Fibroblast of skin of back (primary cell): ENCODE results near the gene CEP57.
"Not testable (repeated sequence)": the region's sequence is repeated elsewhere in the genome, so short reads cannot be mapped to it uniquely, and the experiment has no call there.

Experiments used
- DNase-seq: peaks from one replicate; pipeline ENCODE4 v3.0.0-alpha.2; 2013

CEP57 gene

GRCh38 chr11:95799546-95799945, 9.2 kb downstream of the CEP57 start:
- DNase-seq, result no peak

DNA sequence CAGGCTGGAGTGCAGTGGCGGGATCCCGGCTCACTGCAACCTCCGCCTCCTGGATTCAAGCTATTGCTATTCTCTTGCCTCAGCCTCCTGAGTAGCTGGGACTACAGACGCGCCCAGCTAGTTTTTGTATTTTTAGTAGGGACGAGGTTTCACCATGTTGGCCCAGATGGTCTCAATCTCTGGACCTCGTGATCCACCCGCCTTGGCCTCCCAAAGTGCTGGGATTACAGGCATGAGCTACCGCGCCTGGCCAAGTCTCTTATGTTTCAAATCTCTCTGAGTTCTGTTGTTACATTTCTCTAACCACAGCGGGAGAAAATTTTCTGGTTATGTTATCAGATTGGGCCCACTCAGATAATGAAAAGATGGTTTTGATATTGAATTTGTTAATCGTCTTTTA, 10.1 kb downstream of the CEP57 start:
- DNase-seq, result no peak

- no peak for DNase-seq
Observed at GRCh38 chr11:95802806-95803205, 12.5 kb downstream of the CEP57 start.

- DNase-seq, result no peak
Observed at GRCh38 chr11:95803973-95804372, 13.7 kb downstream of the CEP57 start.

DNA sequence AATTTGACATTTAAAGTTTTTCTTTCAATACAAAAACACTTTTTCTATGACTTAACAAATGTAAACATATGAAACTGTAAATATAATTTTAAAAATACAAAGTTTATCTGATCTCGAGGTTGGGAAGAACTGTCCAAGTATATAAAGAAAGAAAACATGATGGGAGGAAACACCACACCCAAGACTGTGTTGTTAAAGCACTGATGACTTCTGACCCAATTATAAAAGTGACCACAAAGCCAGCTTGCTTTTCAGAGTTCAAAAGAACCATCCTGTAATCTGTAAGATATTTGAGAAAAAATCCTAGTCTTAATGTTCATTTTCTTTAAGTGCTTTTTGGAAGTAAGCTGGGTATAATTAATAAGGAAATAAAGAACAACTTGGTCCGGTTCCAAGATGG, 15.6 kb downstream of the CEP57 start:
- DNase-seq, result no peak

DNA sequence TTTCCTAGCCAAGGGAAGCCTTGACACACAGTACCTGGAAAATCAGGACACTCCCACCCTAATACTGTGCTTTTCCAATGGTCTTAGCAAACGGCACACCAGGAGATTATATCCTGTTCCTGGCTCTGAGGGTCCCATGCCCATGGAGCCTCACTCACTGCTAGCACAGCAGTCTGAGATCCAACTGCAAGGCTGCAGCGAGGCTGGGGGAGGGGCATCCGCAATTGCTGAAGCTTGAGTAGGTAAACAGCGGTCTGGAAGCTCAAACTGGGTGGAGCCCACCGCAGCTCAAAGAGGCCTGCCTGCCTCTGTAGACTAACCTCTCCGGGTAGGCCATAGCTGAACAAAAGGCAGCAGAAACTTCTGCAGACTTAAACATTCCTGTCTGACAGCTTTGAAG, 16.2 kb downstream of the CEP57 start:
- not testable (repeated sequence) for DNase-seq

DNA sequence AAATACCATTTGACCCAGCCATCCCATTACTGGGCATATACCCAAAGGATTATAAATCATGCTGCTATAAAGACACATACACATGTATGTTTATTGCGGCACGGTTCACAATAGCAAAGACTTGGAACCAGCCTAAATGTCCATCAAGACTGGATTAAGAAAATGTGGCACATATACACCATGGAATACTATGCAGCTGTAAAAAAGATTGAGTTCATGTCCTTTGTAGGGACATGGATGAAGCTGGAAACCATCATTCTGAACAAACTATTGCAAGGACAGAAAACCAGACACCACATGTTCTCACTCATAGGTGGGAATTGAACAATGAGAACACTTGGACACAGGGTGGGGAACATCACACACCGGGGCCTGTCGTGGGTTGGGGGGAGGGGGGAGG, 20.8 kb downstream of the CEP57 start:
- not testable (repeated sequence) for DNase-seq

DNA sequence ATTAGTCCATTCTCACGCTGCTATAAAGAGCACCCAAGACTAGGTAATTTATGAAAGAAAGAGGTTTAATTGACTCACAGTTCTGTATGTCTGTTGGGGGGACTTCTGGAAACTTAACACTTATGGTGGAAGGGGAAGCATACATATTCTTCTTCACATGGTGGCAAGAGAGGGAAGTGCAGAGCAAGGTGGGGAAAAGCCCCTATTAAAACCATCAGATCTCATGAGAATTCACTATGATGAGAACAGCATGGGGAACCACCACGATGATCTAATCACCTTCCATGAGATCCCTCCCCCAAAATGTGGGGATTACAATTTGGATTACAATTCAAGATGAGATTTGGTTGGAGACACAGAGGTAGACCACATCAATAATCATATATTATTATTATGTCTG, 25.7 kb downstream of the CEP57 start:
- DNase-seq, result no peak

DNA sequence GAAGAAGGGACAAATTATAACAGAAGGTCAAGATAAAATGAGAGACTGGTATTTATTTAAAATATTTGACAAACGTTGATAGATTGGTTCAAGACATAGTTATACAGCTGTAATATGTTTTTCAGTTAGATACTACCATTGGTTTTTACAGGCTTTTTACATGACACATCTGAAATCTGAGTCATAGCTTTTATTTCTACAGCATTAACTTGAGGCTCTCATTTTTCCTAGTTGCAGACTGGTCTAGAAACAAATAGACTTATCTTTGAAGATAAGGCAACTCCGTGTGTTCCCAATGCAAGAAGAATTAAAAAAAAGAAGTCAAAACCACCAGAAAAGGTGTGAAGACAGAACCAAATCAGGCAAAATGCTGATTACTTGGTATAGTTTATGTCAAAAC, 31.3 kb downstream of the CEP57 start:
- peak; percentile 59 for DNase-seq

DNA sequence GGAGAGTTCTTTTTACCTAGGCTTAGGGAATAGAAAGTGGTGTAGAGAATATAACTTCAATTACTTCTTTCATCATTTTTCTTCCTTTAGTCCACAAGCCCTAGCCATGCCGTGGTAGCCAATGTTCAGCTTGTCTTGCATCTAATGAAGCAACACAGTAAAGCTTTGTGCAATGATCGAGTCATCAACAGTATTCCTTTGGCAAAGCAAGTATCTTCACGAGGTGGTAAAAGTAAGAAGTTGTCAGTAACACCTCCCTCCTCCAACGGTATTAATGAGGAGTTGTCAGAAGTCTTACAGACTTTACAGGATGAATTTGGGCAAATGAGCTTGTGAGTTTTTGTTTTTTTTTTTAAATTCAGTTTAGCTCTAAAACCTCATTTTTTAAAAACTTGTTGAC, 37.4 kb downstream of the CEP57 start:
- DNase-seq, result no peak

DNA sequence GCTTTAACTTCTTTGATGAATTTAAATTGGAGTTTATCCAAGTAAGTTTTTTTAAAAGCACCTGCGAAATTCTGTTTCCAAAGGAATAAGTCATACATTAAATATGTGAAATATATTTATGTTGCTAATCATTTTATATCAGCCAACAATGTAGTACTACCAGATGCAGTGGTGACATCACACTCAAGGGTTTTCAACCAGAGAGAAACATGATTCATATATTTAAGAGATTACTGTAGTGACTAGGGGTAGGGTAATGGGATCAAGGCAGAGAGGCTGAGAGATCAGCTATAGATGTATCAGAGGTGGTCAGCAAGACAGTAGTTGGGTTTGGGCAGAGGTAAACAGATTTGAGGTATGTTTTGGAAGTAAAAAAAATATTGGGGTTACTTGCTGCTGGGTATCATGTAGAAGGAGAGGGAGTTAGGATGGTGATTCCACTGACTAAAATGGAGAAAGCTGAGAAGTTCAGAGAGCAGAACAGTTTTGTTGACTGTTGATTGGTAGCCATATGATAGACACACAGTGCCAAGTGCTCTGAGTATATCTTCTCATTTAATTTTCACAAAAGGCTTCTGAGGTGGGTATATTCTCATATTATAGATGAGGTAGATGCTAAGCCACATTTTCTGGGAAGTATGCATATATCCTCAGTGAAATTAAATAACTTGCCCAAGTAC, 39.4 kb downstream of the CEP57 start:
- peak; percentile 55 for DNase-seq

GRCh38 chr11:95831198-95831883, 41.0 kb downstream of the CEP57 start:
- DNase-seq, result peak; percentile 85

- DNase-seq, result peak; percentile 11
Observed at GRCh38 chr11:95832763-95833162, 42.5 kb downstream of the CEP57 start.

DNA sequence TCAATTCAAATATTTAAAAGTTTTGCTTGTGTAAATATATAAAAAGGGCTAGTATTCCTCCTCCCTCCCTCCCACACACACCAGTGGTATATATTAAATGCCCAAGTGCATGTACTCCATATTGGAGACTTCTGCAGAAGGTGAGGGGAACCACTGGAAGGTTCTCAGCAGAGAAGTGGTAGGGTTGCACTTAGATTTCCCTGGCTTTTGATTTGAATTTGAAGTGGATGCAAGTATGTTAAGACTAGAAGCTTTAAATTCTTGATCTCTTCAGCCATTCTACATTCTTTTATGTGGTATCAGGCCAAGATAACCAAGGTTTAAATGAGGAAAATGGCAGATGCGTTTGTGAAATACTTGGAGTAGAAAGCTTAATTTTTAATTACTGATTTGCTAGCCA, 43.1 kb downstream of the CEP57 start:
- DNase-seq, result no peak

GRCh38 chr11:95835351-95835750, 45.1 kb downstream of the CEP57 start:
- DNase-seq, result no peak

DNA sequence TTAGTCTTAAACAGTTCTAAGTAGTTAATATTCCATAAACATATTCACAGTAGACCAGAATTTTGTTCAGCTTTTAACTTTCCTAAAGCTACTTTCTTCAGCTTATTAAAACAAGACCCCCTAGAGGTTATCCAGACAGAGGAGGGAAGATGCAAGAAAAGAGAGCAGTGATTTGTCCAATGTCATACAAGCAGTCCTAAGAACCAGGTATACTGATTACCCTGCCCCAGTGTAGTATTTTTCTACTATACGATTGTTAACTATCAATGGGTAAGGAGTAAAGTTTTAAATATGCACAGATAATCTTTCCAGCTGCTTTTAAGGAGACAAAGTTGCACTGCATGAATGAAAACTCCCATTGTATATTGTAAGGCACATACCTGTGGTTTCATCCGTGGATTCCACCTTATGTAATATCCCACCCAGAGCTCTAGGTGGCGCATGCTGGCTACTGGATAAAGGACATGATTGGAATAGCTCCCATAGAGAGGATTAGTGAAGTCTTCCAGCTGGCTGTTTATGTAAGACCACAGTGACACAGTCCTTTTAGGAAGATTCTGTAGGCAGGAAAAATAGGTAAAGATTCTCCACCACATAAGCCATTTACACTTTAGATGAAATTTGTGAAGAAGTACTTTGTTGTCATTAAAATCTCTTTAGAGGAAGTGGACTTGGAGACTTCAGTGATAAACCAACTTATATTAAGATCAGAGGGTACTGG, 45.6 kb downstream of the CEP57 start:
- DNase-seq, result peak; percentile 92

DNA sequence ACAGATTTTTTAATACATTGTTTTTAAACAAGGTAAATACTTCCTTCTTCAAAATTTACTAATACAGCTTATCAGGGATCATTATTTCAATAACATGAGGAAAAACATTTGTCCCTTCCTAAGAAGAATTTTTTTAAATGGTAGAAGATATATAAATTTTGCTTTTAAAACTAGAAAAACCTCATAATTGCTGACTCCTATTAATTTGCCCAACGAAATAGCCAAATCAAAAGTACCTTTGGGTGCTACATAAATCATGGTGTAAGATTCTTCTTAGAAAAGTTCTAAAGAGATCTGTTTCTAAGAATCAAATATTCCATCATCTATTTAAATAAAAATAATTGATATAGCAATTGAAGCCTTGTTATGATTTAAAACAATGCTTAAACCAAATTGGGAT, 54.9 kb downstream of the CEP57 start:
- DNase-seq, result no peak

DNA sequence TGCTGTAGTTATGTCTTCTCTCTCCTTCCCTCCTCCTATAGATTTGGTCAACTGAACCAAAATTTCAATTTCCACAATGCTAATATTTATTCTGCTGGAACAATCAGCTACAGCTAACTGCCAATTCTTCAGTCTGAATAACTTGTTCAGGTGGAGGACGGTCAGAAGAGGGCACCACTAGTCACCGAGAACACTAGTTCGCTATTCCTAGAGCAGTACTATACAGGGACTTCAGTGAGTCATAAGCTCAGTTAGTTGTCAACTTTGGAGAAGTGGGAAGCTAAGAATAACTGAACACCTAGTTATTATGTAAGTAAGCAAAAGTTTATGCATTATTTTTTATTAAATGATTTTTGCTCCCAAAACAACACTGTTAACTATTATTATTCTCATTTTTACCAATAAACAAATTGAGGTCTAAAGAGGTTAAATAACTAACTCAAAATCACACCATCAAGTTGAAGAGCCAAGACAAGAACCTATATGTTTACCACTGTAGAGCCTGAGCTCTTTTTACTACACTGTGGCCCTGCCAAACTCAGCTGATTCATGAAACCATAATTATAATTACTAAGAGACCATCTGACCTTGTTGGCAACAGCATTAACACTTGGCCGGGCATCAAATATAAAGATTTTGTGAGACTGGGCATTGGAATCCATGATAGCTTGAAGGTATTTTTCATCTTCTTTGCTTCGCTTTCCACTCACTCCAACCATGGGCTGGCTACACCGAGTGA, 59.0 kb downstream of the CEP57 start:
- peak; percentile 80 for DNase-seq

GRCh38 chr11:95850137-95850536, 59.8 kb downstream of the CEP57 start:
- DNase-seq, result no peak

- no peak for DNase-seq
Observed at GRCh38 chr11:95853138-95853537, 62.8 kb downstream of the CEP57 start.

- DNase-seq, result no peak
Observed at GRCh38 chr11:95853862-95854261, 63.6 kb downstream of the CEP57 start.

DNA sequence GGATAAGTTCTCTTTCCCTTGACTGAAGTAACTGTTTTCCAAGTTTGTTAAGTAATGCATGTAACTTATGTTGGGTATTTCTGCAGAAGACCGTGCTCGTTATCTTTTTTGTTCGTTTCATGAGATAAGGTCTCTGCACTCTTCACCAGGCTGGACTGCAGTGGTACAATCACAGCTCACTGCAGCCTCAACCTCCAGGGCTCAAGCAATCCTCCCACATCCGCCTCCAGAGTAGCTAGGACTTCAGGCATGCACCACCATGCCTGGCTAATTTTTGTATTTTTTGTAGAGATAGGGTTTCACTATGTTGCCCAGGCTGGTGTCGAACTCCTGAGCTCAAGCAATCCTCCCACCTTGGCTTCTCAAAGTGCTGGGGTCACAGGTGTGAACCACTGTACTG, 64.1 kb downstream of the CEP57 start:
- not testable (repeated sequence) for DNase-seq

- not testable (repeated sequence) for DNase-seq
Observed at GRCh38 chr11:95860024-95860423, 69.7 kb downstream of the CEP57 start.
